ENCODE data around the gene FBLN2.

GRCh38 chr3:13555753-13556152 is 6.8 kb downstream of the FBLN2 start:
- TF ChIP-seq, protein P1, sequence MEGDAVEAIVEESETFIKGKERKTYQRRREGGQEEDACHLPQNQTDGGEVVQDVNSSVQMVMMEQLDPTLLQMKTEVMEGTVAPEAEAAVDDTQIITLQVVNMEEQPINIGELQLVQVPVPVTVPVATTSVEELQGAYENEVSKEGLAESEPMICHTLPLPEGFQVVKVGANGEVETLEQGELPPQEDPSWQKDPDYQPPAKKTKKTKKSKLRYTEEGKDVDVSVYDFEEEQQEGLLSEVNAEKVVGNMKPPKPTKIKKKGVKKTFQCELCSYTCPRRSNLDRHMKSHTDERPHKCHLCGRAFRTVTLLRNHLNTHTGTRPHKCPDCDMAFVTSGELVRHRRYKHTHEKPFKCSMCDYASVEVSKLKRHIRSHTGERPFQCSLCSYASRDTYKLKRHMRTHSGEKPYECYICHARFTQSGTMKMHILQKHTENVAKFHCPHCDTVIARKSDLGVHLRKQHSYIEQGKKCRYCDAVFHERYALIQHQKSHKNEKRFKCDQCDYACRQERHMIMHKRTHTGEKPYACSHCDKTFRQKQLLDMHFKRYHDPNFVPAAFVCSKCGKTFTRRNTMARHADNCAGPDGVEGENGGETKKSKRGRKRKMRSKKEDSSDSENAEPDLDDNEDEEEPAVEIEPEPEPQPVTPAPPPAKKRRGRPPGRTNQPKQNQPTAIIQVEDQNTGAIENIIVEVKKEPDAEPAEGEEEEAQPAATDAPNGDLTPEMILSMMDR (IDR thresholded peaks at IDR 0.05) = no peak
- no peak for TF ChIP-seq POLR2A (IDR thresholded peaks at IDR 0.05)
